Activated CD4-positive, alpha-beta T cell treated with anti-CD3 and anti-CD28 coated beads, Interleukin-2, amount 50 U/mL, for 24 hours (primary cell): Measurements from ENCODE around the gene RPTOR.
"Not testable (repeated sequence)": the region's sequence is repeated elsewhere in the genome, so short reads cannot be mapped to it uniquely, and the experiment has no call there.

ENCODE experiments used
- DNase-seq, 2 donors: peaks; one replicate each; pipeline ENCODE4 v3.0.0-alpha.2; 2020; ENCODE audit warnings: low read depth in 1 of 2, low spot score in 1 of 2

Gene RPTOR

DNA sequence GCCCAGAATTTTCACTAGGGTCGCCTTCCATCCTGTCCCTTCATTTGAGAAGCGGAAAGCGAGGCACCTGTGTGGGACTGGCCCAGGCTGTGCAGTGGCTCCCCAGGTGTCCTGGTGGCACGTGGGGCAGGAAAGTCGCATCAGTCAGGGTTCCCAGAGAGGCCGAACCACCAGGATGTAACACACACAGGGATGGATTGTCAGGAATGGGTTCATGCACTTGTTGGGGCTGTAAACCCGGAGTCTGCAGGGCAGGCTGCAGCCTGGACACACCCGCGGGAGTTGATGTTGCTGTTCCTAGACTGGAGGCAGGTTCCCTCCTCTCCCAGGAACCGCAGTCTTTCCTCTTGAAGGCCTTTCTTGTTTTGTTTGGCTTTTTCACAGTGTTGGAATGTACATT lies 30.7 kb upstream of the RPTOR start:
- no peak for DNase-seq

DNA sequence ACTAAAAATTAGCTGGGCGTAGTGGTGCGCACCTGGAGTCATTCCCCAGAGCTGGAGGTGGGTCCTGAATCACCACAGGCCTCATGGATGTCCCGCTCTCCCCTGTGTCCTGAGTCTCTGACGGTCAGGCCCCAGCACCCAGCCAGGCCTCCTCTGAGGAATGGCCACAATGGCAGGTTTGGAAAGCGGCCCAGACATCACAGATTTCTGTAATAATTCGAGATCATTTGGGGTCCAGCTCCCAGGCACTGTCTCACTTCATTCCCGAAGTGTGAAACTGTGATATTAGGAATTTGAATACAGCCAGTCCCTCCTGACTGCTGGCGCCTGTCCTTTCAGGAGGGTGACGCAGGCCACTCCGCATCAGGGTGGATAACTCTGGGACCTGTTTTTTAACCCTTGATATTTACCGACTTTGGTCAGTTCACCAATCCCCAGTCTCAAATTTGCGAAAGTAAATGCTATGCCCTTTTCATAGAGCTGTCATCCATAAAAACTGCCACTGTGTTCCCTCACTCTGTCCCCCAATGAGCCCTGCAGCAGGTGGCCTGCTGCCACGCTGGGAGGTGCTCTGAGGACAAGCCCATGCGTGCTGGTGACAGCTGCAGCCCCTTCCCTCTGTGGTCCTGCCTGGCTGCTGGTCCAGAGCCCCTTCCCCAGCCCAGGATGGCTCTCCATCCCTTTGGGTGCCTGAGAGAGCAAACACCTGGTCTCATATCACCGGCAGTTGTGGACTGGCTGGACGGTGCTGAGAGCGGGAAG lies 28.3 kb upstream of the RPTOR start:
- DNase-seq, result no peak

DNA sequence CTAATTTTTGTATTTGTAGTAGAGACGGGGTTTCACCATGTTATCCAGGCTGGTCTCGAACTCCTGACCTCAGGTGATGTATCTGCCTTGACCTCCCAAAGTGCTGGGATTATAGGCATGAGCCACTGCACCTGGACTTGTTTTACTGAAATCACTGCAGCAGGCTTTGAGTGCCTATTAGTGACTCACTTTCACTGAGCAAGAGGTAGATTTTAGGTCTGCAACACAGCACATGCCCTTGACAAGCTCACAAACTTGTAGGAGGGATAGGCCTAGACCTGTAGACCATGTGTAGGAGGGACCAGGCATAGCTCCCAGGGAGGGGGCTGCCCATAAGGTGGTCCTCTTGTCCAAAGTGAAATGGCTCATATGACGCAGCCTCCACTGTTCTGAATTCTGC lies 27.0 kb upstream of the RPTOR start:
- no peak for DNase-seq

DNA sequence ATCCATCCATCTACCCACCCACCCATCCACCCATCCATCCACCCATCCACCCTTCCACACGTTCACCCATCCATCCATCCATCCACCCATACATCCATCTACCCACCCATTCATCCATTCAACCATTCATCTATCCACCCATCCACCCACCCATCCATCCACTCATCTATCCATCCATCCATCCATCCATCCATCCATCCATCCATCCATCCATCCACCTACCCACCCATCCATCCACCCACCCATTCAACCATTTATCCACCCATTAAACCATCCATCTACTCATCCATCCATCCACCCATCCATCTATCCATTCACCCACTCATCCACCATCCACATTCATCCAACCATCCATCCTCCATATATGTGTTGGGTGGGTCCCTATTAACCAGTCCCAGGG lies 26.2 kb upstream of the RPTOR start:
- no peak for DNase-seq

DNA sequence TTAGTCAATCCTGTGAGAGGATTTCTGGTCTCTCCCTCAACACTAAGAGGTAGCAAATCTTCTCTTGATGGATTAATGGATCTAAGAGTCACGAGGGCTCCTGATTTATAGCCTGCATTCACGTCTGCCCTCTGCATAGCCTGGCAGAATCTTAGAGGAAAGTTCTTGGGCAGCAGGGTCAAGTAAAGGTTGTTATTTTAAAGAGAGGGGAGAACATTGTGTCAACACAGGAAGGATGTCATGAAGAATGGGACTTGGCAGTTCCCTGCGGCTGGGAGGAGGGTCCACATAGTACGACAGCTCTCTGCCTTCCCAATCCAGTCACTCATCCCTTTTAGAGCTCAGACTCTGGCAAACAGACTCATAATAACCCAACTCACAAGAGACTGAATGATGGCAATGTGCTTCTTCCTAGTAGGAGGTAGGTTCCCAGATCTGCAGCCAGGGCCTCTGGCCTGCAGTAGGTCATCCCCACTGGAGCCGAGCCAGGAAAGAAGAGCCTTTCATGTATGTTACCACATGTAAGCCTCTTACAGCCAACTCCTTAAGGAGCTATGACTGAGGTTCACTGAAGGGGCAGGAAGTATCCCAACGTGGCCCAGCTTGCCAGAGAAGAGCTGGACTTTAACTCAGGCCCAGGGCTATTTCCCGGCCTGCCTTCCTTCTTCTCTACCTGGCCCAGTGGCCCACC lies 25.4 kb upstream of the RPTOR start:
- DNase-seq, result no peak

DNA sequence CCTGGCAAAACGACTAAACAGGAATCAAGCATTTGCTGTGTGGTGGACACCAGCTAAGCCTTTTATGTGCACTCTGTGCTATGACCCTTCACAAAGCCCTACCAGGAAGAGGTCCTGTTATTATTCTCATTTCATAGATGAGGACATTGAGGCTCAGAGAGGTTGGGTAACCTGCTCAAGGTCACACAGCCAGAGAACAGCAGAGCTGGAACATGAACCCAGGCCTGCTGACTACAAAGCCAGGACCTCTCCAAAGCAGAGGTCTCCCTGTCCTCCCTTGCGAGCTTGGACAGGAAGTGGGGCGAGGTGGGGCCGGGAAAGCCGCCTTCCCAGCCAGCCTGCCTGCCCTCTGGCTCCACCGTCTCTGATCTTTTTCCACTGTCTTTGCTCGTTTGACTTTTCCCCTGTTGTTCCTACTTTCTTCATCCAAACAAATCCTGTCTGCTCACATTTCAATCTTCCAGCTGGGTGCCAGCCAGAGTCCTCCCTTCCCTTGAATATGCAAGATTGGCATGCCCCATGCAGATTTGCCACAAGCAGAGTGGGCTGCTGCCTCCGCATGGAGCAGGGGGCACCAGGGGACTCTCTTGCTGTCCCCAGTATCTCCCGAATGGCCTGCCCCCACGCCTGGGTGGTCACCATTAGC lies 23.7 kb upstream of the RPTOR start:
- no peak for DNase-seq

DNA sequence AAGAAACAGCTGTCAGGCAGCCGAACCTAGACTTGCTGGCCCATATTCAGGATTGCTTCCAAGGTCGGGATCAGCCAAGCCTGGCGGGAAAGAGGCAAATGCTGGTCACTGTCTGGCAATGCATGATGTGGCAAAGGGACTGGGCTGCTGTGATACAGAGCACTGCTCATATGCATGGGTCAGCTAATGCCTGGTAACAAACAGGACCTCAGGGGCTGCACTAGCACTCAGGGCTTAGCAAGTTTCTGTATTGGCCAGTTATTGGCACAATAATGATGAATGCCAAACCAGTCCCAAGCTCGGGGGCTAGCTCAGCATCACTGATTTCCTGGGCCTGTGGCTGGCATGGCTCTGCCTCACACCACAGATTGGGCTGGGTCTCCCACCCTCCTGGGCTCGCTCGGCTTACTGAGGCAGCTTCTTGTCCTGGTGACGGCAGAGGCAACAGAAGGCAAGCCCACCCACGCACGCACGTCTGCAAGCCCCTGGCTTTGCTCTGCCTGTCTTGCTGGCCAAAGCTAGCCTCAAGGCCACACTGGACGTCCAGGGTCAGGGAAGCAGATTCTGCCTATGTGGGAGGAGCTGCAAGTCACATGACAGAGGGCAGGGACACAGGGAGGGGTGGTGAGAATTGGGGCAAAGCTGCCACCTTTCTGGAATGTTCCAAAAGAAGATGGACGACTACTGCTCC lies 21.4 kb upstream of the RPTOR start:
- no peak for DNase-seq

DNA sequence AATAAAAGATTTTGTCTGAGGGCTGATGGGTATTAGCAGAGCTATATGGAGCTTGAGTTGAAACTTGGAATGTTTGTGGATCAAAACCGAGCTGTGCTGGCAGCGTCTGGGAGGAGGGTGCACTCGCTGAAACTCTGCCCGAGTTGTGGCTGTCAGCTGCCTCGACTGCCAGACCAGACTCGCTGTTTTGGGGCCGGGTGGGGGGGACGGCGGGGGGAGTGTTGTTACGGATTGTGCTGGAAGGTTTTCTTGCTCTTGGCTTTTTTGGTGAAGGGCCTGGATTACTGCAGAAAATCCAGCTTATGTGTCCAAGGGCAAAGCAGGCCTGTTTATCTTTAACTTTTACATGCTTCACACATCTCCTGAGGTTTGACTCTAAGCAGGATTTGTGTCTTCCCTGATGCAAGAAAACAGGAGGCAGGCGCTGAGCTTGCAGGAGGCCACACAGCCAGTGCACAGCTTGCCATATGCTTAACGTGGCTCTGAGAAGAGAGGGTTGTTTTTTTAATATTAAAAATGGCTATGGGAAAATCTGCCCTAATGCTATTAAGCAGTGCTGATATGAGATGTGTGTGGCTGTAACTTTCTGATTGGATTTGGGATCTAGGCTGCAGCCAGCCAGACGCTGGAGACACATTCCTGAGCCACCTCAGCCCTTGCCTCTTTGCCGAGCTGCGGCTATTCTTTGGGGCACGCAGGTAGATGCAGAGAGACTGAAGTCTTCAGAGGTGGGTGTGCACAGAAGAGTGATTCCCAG lies 20.5 kb upstream of the RPTOR start:
- no peak for DNase-seq

DNA sequence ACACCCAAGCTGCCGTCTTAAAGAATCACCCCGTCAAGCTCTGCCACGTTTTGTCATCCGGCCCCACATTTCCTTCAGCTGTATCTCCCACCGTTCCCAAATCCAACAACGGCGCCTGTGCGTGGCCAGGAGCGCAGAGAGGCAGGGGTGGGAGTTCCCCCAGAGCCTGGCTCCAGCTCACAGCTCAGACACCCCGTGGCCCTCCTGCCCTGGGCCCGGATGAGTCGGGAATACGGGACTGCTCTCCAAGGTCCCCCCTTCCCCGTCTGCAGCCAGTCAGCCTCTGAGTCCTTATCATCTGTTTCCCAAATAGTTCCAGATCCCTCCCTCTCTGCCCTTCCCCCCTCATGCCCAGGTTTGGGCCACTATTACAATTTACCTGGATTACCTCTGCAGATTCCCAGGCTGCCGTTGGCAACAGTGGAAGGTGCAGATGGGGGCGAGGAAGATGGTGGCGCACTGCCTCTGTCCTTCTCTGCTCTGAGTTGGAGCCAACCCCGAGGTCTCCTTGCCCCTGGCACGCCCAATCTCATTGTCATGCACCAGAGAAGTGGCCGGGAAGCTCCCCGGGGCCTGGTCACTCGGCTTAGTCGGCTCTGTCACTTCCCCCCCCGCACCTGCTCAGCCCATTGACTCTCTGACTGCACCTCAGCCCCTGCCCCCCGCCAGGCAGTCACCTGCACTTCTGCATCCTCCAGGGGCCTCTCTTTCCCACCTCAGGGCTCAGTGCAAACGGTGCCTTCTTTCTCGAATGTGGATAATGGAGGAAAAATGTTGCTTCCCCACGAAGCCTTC lies 18.3 kb upstream of the RPTOR start:
- no peak for DNase-seq

DNA sequence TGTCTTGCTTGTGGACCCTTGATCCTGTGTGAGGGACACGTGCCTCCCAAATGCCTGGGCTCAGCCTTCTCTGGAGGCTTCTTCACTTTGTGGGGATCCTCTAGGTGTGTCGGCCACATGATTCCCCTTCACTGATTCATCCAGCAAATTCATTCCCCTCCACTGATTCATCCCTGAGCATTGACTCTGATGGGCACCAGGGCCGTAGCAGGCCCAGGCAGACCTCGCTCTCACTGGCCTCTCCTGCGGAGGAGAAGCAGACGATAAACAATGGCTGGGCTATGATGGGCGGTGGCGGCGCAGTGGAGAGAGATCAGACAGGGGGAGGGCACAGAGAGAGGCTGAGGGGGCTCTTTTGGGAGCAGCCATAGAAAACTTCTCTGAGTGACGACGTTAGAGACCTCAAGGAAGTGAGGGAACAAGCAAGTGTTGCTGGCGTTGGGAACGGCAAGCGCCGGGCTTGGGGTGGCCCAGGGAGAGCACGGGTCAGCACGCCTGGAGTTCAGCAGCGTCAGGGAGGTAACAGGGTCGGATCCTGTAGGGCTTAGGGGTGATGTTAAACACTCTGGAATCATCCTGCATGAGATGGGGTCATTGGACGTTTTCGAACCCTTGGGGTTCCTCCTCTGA lies 17.5 kb upstream of the RPTOR start:
- no peak for DNase-seq

DNA sequence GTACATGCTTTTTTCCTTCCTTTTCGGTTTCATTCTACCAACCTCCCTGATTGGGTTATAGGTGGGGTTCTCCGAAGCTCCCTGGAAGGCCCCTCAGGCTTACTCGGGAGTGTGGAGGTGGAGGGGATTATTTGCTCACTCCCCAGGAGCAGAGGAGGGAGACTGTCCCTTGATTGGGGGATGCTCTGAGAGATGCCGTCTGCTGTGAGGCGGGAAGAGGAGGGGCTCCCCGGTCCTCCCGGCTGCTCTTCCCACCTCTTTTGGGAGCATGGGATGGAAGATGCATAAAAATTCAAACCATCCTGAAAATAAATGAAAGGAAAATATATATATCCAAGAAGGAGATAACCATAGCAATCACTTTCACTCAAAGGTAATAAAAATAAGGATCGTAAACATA lies 16.1 kb upstream of the RPTOR start:
- no peak for DNase-seq

DNA sequence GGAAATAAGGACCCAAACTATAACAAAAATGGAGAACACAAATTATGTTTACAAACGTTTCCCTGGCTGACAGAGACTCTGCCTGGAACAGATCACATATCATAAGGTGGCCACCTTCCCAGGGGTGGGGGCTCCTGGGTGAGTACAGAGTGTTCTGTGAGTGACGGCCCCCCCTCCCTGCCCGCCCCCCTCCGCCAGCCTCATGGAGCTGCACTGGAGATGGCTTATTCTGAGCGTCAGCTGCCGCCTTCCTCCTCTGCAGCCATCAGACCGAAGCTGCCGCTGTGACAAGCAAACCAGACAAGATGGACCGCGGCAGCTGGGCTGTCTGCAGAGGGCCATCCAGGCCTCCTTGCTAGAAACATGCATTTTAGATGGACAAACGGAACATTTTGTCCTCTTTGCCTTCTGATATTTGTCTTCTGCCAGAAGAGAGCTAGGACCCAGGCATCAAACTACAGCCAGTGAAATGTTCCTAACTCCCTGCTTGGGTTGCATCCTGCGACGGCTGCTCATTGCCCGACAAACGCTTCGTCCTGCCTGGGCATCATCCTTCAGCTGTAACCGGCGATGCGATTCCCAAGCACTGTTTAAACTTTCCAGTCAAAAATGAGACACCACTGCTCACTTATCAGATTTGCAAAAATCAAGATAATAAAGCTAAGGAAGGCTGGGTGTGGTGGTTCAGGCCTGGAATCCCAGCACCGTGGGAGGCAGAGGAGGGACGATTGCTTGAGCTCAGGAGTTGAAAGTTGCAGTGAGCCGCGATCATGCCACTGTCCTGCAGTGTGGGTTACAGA lies 15.3 kb upstream of the RPTOR start:
- DNase-seq, result no peak

DNA sequence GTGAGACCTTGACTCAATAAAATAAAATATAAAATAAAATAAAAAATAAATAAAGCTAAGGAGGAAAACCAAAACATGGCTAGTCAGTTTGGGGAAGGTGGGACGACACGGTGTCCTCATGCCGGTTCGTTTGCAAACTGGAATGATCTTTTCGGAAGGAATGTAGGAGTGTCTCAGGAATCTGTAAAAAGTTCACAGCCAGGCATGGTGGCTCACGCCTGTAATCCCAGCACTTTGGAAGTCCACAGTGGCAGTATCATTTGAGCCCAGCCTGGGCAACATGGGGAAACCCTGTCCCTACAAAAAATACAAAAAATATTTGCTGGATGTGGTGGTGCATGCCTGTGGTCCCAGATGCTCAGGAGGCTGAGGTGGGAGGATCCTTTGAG lies 14.7 kb upstream of the RPTOR start:
- no peak for DNase-seq

DNA sequence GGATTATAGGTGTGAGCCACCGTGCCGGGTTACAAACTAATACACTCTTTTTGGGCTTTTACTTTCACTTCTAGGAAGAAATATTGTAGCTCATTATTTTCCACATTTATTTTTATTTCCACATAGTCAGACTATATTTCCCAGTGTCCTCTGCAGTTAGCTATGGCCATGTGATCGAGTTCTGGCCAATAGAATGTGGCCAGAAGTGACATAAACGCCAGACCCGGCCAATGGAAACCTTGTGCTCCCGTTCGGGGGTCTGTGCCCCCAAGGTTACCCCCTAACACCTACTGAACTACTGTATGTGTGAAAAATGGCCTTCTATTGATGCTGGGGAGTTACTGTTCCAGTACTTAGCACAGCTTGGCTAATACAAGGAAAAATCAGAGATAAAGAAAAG lies 13.2 kb upstream of the RPTOR start:
- no peak for DNase-seq

DNA sequence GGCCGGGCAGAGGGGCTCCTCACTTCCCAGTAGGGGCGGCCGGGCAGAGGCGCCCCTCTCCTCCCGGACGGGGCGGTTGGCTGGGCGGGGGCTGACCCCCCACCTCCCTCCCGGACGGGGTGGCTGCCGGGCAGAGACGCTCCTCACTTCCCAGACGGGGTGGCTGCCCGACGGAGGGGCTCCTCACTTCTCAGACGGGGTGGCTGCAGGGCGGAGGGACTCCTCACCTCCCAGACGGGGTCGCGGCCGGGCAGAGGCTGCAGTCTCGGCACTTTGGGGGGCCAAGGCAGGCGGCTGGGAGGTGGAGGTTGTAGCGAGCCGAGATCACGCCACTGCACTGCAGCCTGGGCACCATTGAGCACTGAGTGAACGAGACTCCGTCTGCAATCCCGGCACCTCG lies 7.3 kb upstream of the RPTOR start:
- not testable (repeated sequence) for DNase-seq

DNA sequence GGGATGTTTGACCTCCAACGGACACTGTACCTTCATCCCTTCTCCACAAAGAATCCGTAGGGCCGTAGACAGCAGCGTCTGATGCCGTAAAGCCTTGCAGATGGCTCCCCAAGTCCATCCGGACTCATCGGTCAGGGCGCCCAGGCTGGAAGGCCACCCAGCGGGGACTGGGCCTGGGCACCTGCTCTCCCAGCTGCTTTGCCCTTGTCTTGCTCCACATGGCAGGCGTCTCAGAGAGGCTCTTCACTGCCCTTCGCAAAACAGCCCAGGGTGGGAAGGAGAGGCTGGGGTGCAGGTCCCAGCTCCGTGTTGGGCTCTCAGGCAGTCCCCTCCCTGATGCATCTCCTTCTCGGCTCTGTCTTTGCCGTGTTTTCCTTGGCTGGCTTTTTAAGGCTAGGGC lies 6.2 kb upstream of the RPTOR start:
- no peak for DNase-seq

DNA sequence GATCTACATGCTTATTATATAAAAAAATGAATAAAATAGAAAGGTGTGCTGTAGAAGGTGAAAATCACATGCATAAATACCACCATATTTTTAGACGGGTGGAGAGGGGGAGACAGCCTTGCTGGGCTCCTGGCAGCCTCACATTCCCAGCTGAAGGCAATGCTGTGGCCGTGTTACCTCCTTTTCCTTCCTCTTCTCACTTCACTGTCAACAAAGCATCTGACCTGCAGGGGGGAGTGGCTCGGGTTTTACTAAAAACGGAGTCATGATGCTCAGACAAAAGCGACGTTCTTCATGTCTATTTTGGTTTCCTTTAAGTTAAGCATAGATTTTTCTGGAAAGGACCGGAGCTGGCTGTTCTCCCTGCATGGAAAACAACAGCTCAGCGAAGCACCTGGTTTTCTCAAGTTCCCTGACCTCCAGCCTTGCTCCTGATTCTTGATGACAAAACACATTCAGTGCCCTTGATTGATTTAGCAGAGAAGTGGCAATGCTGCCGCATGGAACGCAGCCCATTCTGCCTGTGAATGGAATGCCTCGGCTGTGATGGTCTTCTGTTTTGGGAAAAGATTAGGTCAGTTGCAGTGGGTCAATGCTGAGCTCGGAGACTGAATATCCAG lies 5.5 kb upstream of the RPTOR start:
- DNase-seq, result no peak

DNA sequence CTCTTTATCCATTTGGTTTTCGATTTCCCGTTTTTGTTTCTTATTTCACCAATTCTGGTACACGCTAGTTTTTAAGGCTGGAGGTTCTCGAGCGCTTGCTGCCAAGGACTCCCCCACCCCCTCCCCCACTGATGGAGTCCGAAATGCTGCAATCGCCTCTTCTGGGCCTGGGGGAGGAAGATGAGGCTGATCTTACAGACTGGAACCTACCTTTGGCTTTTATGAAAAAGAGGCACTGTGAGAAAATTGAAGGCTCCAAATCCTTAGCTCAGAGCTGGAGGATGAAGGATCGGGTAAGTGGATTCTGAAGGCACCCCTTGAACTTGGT lies 825 bp downstream of the RPTOR start:
- DNase-seq, result no peak

DNA sequence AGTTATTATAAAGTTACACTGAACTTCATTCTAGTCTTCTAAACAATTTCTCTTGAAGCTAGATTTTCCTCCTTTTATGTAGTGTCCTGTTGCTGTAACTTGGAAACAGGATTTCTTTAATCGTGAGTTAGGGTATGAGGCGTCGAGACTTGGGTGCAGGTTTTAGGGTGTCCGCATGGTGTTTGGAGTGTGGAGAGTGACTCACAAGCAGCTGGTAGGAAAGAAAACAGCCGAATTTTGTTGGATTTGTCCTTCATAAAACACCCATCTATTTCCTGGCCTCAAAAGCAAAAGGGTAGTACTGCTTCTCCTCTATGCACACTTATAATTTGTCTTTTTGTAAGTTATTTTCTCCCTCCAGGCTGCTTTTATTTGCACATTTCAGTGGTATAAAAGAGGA lies 1.6 kb downstream of the RPTOR start:
- no peak for DNase-seq
